SKM-1 treated with dmso at 0.1 percent for 144 hours (cell line): ENCODE results near the gene CYYR1.

Experiments used
- DNase-seq: peaks from one replicate; lab custom pipeline; 2025; ENCODE audit not compliant: unreplicated experiment; lab: John Stamatoyannopoulos, UW

CYYR1 gene

GRCh38 chr21:26441149-26441548, 131.9 kb downstream of the CYYR1 start:
- DNase-seq: no peak

- DNase-seq: no peak
These were observed 134.1 kb downstream of the CYYR1 start for GRCh38 chr21:26438976-26439375.

GRCh38 chr21:26437326-26438009, 135.6 kb downstream of the CYYR1 start:
- peak; percentile 18 for DNase-seq

- no peak for DNase-seq
These were observed 139.7 kb downstream of the CYYR1 start for GRCh38 chr21:26433386-26433785.

- DNase-seq: no peak
These were observed 140.7 kb downstream of the CYYR1 start for GRCh38 chr21:26432410-26432809.

- DNase-seq: no peak
These were observed 147.5 kb downstream of the CYYR1 start for GRCh38 chr21:26425576-26425975.

GRCh38 chr21:26423511-26423910, 149.6 kb downstream of the CYYR1 start:
- no peak for DNase-seq

- DNase-seq: no peak
These were observed 150.4 kb downstream of the CYYR1 start for GRCh38 chr21:26422706-26423105.

GRCh38 chr21:26422138-26422537, 150.9 kb downstream of the CYYR1 start:
- DNase-seq: no peak

- no peak for DNase-seq
These were observed 151.4 kb downstream of the CYYR1 start for GRCh38 chr21:26421724-26422123.
